Stimulated activated CD4-positive, alpha-beta T cell treated with anti-CD3 and anti-CD28 coated beads, Interleukin-4, amount 100 ng/mL, for 48 hours (primary cell): ENCODE data around the gene MALT1.
A peak's percentile ranks its signal among the peaks of the same experiment; 100 is the strongest.
"Not testable (repeated sequence)": the region's sequence is repeated elsewhere in the genome, so short reads cannot be mapped to it uniquely, and the experiment has no call there.

Experiments used
- DNase-seq, 2 donors: peaks; one replicate each; pipeline ENCODE4 v3.0.0-alpha.2; 2020; ENCODE audit warnings: low read depth in 2 of 2

Gene MALT1

GRCh38 chr18:58776084-58776483 lies 104.8 kb downstream of the MALT1 start:
- no peak for DNase-seq

- DNase-seq, result not testable (repeated sequence)
These were observed 105.3 kb downstream of the MALT1 start for GRCh38 chr18:58776541-58776940.

DNA sequence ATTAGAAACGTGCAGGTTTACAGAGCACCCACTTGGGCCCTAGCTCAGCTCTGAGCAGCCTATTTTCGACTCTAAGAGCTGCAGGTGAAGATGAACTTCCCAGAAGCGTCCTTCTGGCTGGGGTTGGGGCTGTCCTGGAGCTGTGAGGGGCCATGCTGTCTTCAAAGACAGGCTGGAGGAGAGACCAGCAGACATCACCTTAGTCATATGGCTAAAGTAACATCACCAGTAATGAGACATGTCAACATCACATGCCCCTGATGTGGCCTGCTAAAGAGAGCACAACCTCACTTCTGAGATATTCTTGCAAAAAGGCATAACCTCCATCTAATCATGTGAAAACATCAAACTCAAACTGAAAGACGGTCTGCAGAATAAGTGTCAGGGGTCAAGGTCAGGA lies 106.2 kb downstream of the MALT1 start:
- no peak for DNase-seq

DNA sequence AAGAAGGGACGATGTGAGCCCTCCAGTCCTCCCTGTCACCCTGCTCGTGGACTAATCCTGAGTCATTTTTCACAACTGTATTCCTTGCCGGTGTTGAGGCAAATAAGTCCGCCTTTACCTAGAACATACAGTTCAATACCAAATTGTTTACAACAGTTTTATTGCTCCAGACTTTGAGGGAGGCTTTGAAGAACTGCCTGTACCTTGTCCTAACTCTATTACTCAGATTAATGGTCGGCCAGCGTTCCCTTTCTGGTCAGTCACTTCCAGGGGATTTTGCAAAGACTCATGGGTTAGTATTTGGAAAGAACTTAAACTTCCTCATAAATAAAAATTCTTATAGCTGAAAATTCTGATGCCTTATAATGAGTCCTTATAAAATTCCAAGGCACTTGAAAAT lies 108.3 kb downstream of the MALT1 start:
- no peak for DNase-seq

DNA sequence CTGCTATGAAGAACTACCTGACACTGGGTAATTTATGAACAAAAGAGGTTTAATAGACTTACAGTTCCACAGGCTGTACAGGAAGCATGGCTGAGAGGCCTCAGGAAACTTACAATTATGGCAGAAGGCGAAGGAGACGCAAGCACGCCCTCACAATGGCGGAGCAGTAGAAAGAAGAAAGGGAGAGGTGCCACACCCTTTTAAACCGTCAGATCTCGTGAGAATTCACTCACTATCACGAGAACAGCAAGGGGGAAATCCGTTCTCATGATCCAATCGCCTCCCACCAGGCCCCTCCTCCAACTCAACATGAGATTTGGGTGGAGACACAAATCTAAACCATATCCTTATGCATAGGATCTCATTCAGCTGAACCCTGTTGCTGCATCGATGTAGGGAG lies 108.8 kb downstream of the MALT1 start:
- DNase-seq, result no peak

DNA sequence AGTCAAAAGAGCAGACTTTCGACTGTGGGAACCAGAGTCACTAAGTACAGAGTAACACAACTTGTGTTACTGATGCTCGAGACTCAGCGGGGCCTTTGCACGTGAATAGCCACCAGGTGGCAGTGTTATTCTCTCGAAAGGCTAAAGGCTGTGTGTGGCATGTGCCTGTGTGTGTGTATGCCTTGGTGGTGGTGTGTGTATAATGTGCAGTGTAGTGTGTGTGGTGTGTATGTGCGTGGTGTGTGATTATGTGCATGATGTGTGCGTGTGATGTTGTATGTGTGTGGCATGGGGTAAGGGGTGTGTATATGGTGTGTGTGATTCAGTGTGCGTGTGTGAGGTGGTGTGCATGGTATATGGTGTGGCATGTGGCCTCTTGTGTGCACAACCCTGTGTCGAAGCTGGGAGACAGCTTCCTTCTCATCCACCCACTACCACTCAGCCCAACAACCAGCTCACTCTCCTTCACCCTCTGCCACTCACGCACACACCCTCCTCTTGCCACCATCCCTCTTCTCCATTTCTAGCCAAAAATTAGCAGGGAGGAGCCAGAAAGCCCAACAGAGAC lies 110.4 kb downstream of the MALT1 start:
- DNase-seq, result peak; percentile 57 to 58

DNA sequence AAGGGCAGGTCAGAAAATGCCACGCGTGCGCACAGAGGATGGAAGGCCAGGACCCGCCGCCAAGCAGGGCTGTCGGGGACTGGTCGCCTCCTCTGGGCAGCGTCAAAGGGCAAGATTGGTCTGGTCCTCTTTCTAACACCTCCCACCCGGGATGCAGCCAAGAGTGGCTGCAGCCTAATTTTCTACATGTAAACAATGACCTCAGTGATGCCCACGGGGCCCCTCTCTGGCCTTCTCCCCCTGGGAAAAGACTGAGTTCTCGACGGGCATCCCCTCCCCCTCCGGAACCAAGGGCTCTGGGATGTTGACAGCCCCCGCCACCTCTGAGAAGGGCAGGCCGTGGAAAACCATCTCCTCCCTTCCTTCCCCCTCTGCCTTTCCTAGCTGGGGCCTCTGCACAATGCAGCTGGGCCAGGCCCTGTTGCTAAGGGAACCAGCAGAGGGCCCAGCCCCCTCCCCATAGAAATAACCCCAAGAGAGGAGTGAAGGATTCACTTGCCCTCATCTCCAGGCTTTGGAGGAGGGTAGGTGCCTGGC lies 113.4 kb downstream of the MALT1 start:
- DNase-seq, result no peak

DNA sequence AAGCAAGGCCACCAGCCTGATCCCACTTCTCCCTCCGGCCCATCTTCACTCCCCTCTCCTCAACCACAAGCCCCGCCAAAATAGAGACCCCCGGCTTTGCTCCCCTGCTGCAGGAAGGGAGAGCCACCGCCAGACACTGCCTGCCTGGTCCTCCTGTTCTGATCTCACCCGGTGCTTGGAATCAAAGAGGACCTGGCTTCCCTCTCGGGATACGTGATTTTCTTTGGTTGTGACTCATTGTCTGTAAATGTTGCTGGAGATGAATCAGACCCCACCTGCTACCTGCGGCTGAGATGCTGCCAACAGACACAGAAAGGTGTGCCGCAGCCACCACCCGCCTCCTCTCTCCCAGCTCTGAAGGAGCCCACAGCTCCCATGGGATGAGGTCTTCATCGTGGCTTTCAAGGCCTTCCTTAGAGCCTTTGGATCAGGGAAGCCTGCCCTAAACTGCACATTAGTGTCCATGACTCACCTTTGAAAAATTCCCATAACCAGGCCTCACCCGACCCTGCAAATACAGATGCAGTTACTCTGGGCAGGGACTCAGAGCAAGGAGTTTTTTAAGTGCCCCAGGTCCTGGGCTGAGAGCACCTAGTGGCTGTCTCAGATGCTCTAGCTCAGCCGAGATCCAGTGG lies 114.0 kb downstream of the MALT1 start:
- DNase-seq, result no peak

- no peak for DNase-seq
These were observed 114.6 kb downstream of the MALT1 start for GRCh38 chr18:58785870-58786269.

DNA sequence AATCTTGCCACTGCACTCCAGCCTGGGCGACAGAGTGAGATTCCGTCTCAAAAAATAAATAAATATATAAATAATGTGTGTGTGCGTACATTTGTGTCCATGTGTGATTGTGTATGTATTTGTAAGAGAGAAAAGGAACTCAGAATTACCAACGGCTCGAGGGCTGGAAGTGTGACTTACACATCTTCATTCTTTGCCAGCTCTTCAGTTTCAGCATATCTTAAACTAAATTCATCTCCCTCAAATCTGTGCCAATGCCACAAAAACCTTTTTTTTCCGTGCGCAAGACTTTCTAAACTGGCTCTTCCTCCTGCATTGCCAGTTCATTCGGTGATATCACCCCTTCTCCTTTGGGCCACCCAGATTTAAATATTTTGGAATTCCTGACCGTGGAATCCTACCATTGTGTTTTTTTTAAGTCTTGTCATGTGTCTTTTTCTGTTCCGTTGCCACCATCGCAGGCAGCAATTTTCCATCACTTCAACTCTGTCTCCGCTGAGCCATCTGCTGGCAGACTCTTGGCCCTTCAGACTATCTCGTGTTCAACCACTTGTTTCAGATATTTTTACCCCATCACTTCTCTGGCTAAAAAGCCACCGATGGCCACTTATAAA lies 116.4 kb downstream of the MALT1 start:
- DNase-seq, result no peak

GRCh38 chr18:58788470-58788869 lies 117.2 kb downstream of the MALT1 start:
- DNase-seq, result no peak

- DNase-seq, result no peak
These were observed 118.0 kb downstream of the MALT1 start for GRCh38 chr18:58788971-58789875.

- DNase-seq, result no peak
These were observed 118.6 kb downstream of the MALT1 start for GRCh38 chr18:58789876-58790240.

GRCh38 chr18:58792086-58792485 lies 120.8 kb downstream of the MALT1 start:
- DNase-seq, result no peak

DNA sequence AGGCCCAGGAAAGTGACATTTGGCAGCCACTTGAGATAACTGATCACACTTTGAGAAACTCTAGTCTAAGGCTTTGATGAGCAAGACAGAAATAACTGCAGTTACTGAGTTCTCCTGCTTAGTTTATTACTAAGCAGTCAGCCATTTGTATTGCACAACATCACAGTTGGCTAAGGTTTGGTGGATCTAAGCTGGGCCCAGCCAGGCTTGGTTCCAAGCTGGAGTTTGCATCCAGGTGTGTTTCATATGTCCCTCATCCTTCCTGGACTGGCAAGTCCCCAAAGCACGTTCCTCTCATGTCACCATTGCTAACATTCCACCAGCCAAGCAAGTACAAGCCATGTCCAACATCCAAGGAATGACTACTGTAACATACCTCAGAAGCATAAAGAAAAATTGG lies 122.1 kb downstream of the MALT1 start:
- no peak for DNase-seq

DNA sequence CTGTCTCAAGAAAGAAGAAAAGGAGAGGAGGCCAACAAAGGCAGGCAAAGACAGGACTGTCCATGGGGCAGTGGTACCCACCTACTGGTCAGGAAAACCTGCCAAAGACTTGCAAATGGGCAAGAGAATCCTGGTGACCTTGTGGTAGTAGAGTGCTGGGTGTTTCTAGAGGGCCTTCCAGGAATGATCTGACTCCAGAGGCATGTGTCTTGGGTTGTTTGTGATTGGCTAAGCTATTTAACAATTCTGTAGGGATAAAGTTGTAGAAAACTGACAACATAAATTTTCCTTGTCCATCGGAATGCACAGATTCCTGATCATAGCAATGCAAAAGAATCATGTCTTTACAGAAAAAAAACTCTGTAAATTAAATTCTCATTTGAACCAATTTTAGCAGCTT lies 125.0 kb downstream of the MALT1 start:
- no peak for DNase-seq

DNA sequence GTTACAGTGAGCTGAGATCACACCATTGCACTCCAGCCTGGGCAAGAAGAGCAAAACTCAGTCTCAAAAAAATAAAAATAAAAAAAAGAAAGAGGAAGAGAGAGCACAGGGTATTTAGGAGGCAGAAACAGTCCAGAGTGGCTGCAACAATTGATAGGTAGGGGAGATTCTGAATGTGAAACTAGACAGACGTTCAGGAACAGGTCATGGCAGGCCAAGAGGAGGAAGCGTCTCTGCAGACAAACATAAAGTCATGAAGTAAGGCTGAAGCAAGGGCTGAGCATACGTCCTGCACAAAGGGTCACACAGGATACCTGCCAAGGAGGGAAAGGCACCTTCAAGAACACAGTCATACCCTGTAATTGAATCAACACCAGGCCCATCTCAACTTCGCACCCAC lies 129.3 kb downstream of the MALT1 start:
- no peak for DNase-seq

DNA sequence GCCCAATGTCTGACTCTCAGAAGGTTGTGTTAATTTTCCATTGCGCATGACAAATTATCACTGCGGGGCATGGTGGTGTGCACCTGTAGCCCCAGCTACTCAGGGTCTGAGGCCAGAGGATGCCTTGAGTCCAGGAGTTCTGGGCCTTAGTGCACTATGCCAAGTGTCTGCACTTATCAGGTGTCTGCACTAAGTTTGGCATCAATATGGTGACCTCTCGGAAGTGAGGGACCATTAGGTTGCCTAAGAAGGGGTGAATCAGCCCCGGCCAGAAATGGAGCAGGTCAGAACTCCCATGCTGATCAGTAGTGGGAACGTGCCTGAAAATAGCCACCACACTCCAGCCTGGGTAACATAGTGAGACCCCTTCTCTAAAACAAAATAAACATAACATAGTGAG lies 131.7 kb downstream of the MALT1 start:
- no peak for DNase-seq

DNA sequence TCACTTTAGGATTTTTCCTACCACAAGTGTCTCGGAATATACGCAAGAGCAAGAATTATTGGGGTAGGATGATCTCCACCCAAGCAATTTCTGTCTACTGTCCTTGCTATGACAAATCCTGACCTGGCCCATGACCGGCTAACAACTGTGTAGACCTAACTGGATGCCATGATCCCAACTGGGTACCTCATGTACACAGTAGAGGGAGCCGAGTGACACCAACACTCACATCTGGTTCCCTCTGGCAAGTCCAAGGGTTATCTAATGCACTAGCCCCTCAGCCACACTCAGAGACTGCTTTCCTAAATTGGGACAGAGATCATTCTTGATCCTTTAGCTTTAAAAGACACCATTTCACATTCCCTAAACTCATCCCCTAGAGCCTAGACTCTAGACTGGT lies 132.7 kb downstream of the MALT1 start:
- no peak for DNase-seq
